Inflammatory macrophage (primary cell): ENCODE measurements around the gene PNMA8A.
"Not testable (repeated sequence)": the region's sequence is repeated elsewhere in the genome, so short reads cannot be mapped to it uniquely, and the experiment has no call there.

Experiments
- DNase-seq, 2 donors: peaks; one replicate each; pipeline ENCODE4 v3.0.0-alpha.2; 2020 to 2022
- total RNA-seq, 18 experiments: gene quantifications; one replicate each; lab custom pipeline; 2026; ENCODE audit warnings: mixed read lengths in 6 of 18, inconsistent platforms in 2 of 18; lab: John Stamatoyannopoulos, UW

Gene PNMA8A, protein sequence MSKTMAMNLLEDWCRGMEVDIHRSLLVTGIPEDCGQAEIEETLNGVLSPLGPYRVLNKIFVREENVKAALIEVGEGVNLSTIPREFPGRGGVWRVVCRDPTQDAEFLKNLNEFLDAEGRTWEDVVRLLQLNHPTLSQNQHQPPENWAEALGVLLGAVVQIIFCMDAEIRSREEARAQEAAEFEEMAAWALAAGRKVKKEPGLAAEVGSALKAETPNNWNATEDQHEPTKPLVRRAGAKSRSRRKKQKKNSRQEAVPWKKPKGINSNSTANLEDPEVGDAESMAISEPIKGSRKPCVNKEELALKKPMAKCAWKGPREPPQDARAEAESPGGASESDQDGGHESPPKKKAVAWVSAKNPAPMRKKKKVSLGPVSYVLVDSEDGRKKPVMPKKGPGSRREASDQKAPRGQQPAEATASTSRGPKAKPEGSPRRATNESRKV
- total RNA-seq = 0 to 2.6 (median 0.56) reads per million in 18 experiments

DNA sequence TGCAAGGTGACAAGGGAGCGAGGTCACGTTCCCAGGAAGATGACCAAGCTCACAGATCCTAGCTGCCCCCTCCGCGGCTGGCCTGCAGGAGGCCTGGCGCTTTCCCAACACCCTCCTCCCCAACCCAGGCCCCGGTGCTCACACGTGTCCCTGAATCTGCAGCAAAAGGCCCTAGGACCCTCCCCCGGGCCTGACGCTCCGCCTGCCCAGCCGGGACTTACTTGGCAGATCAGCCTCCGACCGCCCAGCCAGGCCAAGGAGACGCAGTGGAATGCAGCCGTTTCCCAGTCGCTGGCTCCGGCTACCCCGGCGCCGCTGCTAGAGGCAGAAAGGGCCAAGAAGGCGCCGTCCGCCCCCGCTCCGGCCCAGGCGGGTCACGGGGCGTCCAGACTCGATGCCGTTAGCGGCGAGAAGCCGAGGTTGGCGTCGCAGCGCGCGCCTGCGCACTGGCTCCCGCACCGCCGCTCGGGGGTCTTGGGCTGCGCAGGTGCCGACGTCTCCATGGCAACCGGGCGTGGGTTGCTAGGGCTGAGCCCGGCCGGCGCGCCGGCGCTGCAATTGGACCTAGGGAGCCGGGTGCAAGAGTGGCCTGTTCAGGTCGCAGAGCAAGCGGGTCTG lies at the start of gene PNMA8A:
PNMA8A (minus strand) TSS at position 448 of the 618 bp plus-strand sequence. CDS start 528 bp downstream, outside the sequence.
- peak; percentile 17 to 35 for DNase-seq

DNA sequence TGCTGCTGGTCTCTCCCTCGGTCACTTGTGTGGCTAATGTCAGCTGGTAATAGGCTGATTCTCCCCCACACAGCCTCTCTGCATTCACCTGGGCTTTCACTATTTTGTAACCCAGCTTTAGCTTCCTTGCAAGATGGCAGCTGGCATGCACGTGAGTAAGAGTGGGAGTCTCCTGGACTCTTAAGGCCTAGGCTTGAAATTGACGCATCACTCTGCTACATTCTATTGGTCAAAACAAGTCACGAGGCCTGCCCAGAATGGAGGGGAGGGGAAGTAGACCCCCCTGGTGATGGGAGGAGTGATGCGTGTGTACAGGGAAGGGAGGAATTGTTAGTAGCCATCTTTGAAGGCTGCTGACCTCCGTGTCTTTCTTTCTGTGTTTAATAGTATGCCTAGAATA lies 49.3 kb upstream of the PNMA8A start:
- DNase-seq = no peak

DNA sequence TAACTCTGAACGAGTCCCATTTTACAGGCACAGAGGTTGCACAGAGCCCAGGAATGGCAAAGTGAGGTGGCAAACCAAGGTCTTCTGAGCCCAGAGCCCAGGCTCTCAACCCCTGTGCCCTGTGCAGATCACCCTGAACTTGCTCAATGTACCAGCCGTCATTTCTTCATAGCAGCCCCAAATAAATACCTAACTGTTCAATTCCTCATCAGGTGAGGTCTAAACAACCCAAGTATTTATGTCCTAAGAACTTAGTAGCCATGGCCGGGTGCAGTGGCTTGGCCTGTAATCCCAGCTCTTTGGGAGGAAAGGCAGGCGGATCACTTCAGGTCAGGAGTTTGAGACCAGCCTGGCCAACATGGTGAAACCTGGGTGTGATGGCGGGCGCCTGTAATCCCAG lies 46.1 kb upstream of the PNMA8A start:
- DNase-seq = no peak

DNA sequence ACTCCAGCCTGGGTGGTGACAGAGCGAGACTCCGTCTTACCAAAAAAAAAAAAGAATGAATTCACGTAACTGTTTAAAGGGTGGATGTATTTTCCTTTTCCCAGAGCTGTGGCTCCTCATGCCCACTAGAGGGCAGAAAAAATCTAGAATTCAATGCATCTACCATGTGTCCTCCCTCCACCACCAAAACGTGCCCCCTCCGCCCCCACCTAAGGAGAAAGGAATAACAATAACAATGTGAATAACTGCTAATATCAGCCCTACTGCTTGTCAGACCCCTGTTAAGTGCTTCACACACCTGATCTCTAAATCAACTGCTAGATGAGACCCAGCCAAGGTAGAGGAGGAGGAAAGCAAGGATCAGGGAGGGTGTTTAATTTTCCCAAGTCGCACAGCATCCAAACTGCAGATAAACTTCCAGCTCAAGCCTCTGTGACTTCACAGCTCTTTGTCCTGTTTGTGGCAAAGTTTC lies 44.6 kb upstream of the PNMA8A start:
- DNase-seq = peak; percentile 43 to 73

DNA sequence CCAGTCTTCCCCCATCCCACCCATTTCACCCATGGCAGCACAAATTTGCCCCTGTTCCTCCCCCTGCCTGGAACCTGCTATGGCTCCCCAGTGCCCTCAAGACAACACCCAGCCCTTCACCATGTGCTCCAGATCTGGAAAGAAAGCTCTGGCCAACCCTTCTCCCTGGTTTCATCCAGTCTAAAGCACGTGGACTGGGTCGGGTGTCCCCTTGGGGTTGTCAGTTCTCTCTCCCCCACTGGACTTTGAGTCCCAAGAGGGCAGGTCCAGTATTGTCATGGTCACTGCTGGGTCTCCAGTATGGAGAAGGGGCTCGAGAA lies 43.9 kb upstream of the PNMA8A start:
- no peak for DNase-seq

DNA sequence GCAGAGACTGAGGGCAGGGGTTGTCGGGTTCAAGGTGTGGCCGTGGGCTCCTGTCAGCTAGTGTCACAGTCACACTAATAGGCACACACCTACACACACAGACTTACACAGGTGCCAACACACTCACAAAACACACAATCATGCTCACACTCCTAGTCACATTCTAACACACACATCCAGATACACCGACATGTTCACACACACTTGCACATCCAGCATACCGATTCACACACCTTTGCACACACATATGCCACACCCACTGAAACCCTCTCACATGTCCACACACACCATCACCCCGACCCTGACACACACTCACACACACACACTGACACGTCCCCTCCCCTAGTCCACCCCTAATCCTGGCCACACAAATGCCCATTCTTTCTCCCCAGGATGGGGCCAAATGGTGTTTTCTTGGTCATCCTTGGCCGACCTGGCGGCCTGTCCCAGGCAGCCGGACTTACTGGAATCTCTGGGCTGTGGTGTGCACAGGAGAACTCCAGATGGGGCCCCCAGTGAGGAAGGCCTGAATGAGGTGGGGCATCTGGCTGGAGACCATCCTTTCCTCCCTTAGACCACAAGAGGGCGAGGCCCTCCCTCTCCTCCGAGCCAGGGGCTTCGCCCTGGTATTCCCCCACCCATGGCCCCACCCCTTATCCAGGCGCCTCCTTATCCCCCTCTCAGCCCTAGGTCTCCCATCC lies 43.4 kb upstream of the PNMA8A start:
- no peak for DNase-seq

DNA sequence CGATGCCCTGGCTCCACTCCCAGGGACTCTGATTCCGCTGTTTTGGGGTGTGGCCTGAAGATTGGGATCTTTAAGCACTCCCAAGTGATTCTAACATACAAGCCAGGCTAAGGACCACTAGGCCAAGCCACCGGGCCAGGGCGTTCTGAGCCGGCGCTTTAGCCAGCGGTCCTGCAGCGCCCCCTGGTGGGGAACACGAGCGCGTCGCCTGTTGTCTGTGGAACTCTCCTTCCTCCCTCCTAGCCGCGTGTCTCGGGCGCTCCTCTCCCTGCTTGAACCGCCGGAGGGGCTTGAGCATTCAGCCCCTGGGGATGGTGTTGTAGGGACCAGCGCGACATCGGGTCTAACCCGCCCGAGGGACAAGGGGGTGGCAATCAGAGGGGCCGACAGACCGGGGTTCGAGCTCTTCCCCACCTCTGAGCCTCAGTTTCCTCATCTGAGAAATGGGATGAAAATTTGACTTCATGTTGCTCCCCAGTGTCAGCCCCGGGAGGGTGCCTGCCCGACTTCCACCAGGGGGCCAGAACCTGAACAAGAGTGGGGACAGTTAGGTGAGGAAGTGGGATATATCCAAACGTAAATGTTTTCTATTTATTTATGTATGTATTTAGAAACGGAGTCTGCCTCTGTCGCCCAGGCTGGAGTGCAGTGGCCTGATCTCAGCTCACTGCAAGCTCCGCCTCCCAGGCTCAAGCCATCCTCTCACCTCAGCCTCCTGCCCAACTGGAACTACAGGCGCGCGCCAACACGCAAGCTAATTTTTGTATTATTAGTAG lies 42.3 kb upstream of the PNMA8A start:
- DNase-seq = peak; percentile 81 to 83

DNA sequence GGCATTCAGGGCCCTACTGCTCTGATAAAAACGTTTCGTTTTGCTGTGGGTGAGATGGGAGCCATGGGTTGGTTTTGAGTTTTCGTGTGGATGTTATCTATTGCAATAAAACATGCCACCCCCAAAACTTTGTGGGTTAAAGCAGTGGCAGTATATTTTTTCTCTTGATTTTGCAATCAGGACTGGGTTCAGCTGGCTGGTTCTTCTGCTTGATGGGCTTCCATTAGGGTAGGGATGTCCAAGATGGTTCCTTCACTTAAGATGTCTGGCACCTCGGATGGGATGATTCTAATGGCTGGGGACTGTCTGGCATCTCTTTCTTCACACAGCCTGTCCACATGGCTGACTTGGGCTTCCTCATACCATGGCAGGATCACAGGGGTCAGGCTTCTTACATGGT lies 39.9 kb upstream of the PNMA8A start:
- DNase-seq = no peak

DNA sequence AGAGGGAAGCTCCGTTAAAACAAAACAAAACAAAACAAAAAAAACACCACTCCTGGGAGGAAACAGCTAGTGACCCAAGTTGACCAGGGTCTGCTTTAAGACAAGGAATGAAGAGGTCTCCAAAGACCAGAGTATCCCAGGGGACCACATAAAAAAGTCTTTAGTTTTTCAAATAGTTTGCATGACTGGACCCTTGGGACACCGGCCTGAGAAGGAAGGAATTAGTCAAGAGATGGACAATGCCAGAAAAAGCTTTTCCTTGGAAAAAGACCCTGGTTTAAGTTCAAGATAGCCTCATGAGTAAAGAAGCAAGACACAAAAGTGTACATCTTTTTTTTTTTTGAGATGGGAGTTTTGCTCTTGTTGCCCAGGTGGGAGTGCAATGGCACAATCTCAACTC lies 36.8 kb upstream of the PNMA8A start:
- DNase-seq = no peak

DNA sequence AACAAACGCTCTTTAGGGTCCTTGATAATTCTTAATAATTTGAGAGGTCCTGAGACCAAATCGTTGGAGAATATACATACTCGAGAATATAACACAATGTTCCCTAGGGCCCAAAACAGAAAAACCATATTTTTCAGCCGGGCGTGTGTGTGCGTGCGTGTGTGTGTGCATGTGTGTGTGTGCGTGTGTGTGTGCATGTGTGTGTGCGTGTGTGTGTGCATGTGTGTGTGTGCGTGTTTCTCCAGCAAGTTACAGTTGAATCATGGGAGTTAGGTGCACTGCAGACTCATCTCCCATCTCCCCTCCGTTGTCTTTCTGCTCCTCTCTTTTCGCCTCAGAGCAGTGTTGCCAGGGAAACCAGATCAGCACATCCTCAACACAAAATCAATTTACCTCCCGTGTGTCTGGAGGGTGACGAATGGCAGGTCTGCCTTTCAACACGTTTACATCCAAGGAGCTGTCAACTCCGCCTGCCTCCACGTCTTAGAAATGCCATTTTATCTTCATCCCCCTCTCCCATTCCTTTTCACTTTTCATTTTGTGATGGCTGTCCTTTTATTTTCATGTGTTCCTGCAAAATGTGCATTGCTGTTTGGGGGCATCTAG lies 32.6 kb upstream of the PNMA8A start:
- DNase-seq = no peak

DNA sequence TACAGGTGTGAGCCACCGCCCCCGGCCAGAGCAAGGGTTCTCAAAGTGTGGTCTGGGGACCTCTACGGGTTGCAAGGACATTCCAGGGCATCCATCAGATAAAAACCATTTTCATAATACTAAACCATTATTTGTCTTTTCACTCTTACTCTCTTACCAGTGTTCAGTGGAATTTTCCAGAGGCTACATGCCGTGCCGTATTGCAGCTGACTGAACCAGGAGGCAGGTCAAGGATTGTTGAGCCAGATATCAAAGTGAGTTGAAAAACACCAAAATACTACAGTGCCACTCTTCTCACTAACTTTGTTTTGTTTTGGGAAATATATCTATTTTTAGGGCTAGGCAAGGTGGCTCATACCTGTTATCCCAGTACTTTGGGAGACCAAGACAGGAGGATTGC lies 31.5 kb upstream of the PNMA8A start:
- no peak for DNase-seq

DNA sequence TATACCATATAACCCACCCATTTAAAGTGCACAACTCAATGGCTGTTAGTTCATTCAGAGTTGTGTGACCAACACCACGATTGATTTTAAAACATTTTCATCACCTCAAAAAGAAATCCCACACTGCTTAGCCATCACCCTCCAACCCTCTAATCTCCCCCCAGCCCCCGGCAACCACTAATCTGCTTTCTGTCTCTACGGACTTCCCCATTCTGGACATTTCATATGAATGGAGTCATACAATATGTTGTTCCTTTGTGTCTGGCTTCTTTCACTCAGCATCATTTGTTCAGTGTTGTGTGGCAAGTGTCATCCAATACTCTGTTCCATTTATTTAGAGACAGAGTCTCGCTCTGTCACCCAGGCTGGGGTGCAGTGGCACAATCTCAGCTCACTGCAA lies 28.3 kb upstream of the PNMA8A start:
- no peak for DNase-seq

DNA sequence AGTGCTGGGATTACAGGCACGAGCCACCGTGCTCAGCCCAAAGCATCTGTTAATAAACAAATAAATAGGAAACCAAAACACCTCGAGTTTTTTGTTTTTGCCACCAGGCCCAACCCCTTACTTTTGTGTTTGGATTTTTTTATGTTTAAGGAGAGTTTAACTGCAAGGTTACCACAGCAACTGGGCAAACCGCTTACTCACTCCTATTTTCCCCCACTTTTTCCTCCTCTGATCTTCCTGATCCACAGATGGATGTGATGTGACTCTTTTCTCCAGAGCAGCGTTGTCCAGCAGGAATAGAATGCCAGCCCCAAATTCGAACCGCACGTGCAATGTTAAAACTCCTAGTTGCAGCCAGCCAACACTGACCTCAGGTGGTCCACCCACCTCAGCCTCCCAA lies 26.4 kb upstream of the PNMA8A start:
- no peak for DNase-seq

DNA sequence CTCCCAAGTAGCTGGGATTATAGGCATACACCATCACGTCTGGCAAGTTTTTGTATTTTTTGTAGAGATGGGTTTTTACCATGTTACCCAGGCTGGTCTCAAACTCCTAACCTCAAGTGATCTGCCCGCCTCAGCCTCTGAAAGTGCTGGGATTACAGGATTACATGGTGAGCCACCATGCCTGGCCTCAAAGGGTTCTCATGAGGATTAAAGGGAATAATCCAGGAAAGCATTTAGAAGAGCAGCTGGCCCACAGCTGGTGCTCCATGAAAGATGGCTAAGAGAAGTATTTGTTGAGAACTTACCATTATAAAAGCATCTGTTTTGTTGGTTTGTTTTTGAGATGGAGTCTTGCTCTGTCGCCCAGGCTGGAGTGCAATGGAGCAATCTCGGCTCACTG lies 25.5 kb upstream of the PNMA8A start:
- not testable (repeated sequence) for DNase-seq

DNA sequence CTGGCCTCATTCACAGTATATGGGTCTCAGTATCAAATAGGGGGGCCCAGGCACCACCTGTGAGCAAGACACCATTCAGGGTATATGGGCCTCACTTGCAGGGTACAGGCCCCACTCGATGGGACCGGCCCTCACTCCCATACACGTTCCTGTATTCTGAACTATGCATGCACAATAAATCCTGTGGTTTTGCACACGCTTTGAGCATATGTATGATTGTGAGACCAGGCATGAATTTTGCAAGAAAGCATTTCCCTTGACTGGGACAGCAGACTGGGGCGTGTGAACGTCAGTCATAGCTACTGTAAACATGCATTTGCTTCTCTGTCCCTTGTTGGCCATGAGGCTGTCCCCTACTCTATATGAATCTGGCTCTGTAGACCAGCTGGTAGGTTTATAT lies 24.9 kb upstream of the PNMA8A start:
- DNase-seq = no peak

DNA sequence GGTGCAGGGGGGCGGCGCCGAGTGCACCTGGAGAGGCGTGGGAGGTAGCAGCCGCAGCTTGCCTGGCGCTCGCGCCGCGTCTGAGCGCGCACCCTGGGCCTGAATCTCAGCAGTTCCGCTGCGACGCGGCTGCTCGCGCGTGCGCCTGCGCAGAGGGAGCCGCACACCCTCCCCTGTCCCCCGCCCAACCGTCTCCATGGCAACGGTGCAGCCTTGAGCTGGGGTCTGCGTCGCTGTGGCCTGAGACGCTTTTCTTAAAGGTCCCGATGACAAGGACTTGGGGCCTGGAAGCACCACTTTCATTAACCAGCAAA lies 24.4 kb upstream of the PNMA8A start, which contains the start of gene PNMA8B:
PNMA8B (minus strand) TSS at position 82 of the 314 bp plus-strand sequence. CDS start 402 bp downstream, outside the sequence.
- no peak for DNase-seq

DNA sequence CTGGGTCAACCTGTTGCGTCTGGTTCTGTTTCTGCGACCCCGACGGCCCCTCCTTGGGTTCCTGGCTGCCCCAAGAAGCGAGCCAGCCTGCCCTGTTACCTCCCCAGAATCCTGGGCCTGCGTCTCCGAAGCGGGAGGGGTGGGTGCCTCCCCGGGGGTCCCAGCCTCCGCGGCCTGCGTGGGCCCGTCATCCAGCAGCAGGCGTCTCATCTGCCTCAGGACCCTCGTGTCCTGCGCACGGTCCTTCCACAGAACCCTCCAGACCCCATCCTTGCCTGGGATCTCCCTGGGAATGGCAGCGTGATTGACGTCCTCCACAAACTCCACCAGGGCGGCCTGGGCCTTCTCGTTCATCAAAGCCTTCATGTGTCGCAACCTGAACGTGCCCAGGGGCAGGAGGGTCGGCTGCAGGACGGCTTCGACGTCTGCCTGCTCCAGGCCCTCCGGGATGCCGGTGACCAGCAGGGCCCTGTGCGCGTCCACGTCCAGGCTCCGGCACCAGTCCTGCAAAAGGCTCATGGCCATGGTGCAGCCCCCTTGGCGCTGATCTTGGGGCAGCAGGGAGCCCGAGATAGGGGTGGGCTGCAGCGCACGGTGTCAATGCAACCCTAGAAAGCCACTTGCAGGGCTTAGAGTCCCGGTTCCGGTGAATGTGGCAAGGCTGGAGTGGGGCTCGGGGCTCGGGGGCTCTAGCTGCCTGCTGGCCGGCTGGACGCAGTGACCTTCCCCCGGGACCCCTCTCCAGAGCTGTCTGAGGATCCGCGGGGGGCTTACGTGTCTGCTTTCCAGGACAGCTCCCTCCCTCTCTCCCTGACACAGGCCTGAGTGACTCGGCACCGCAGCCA lies 23.8 kb upstream of the PNMA8A start:
- DNase-seq = no peak

DNA sequence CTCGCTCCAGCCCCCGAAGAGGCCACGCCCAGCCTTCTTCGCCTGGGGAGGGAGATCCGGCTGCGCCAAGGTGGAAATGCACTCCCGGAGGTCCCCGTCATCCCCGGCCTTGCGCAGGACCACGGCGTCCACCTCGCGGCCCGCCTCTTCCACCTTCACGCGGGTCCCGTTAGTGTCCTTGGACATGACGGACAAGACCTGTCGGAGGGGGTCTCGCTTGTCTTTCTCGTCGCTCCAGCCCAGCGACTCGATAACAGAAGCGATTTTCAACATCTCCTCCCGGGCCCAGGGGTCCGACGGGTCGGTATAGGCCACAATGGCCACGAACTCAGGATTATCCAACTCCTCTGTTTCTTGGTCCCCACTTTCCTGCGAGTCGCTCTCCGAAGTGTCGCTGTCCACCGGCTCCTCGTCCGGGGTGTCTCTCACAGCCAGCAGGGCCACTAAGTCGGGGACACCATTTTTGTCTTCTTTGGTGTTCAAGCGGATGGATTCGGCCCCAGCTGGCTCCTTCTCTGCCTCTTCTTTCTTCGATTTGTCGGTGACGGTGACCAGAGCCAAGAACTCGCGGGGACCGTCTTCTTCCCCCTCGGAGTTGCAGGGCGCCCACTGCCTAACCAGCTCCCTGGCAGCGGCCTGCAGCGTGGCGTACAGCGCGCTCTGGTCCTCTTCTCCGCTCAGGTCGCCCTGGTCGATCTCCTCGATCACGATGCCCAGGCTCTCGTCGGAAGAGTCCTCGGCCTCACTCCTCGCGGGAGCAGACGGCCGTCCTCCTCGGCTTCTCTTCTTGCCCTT lies 23.0 kb upstream of the PNMA8A start:
- no peak for DNase-seq

DNA sequence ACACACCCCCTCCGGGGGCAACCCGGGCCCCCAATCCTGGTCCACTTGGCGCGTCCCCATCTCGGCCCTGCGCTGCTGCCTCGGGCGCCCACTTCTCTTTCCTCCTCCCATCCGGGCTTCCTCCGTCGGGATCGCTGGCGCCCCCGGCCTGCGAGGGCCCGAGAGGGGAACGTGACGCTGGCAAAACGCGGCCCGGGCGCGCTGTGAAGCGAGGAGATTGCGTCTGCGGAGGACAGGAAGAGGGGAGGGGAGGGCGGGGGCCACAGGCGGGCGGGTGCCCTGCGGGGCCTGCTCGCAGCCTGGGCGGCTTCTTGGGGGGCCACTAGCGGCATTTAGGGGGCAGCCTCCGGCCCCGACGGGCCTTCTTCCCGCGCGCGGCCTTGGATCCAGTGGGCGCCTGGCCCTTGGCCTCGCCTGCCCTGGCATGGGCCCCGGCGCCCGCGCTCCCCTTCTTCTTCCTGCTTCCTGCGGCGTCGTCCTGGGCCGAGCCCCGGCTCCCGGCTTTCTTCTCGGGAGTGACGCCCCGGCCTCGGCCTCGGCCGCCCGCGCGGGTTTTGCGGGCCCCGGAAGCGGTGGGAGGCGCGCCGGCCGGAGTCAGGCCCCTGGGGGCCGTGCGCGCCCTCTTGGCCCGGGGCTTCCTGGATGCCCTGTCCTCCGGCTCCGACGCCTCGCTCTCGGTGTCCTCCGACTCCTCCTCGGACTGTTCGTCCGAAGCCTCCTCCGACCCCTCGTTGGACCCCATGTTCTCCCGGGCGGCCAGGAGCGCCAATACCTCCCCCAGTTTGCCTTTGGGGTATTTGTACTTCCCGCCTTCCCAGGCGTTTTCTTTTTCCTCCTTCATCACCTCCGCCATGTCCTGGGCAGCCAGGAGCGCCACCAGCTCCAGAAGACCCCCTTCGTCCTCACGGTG lies 22.1 kb upstream of the PNMA8A start:
- DNase-seq = peak in 1 of 2 donors; percentile 31
